HG02571 (cell line): ENCODE results near the gene ROBO4.

Experiments used
- ATAC-seq: cut with Tn5 transposase; IDR thresholded peaks from one replicate; pipeline ENCODE4 v1.9.1; 2021; ENCODE audit warnings: mild to moderate bottlenecking, moderate library complexity; ENCODE audit not compliant: unreplicated experiment

Gene ROBO4

GRCh38 chr11:124844664-124845079 lies 53.0 kb downstream of the ROBO4 start:
- no peak for ATAC-seq

GRCh38 chr11:124843616-124843910 lies 54.1 kb downstream of the ROBO4 start:
- no peak for ATAC-seq

- ATAC-seq: no peak
Observed at GRCh38 chr11:124842305-124842704, 55.4 kb downstream of the ROBO4 start.

- no peak for ATAC-seq
Observed at GRCh38 chr11:124841840-124842239, 55.8 kb downstream of the ROBO4 start.

GRCh38 chr11:124841201-124841600 lies 56.5 kb downstream of the ROBO4 start:
- ATAC-seq: no peak

- no peak for ATAC-seq
Observed at GRCh38 chr11:124840666-124841065, 57.0 kb downstream of the ROBO4 start.

GRCh38 chr11:124839972-124840621 lies 57.6 kb downstream of the ROBO4 start:
- no peak for ATAC-seq

- ATAC-seq: no peak
Observed at GRCh38 chr11:124839128-124839971, 58.3 kb downstream of the ROBO4 start.

GRCh38 chr11:124838805-124839127 lies 58.9 kb downstream of the ROBO4 start:
- ATAC-seq: no peak

- no peak for ATAC-seq
Observed at GRCh38 chr11:124837491-124837856, 60.2 kb downstream of the ROBO4 start.

- no peak for ATAC-seq
Observed at GRCh38 chr11:124835918-124836317, 61.7 kb downstream of the ROBO4 start.

GRCh38 chr11:124834526-124835180 lies 63.0 kb downstream of the ROBO4 start:
- ATAC-seq: no peak
